CD4-positive, alpha-beta T cell treated with Interferon alpha-2 for 1 hour (primary cell): ENCODE results near the gene PRKD1.
"Not testable (repeated sequence)": the region's sequence is repeated elsewhere in the genome, so short reads cannot be mapped to it uniquely, and the experiment has no call there.

ENCODE experiments used
- DNase-seq, 2 donors: peaks; one replicate each; pipeline ENCODE4 v3.0.0-alpha.2; 2020 to 2022

Gene PRKD1

GRCh38 chr14:29789475-29789874 lies 138.2 kb downstream of the PRKD1 start:
- DNase-seq: no peak

DNA sequence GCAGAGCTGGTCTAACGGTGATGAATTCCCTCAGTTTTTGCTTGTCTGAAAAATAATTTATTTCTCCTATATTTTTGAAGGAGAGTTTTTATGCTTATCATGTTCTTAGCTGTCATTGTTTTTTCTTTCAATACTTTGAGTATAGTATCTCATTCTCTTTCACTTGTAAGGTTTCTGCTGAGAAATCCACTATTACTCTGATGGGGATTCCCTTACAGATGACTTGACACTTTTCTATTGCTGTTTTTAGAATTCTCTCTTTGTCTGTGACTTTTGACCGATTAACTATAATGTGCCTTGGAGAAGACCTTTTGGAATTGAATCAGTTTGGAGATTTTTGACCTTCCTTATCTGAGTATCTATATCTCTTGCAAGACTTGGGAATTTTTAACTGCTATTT lies 139.6 kb downstream of the PRKD1 start:
- no peak for DNase-seq

DNA sequence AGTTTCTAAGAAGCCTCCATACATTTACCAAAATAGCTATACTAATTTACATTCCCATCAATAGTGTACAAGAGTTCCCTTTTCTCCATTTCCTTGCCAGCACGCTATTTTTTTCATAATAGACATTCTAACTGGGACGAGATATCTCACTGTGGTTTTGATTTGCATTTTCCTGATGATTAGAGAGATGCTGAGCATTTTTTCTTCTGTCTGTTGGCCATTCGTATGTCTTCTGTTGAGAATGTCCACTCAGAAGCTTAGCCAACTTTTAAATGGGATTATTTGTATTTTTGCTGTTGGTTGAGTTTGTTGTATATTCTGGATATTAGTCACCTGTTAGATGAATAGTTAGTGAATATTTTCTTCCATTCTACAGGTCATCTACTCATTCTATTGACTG lies 144.1 kb downstream of the PRKD1 start:
- no peak for DNase-seq

GRCh38 chr14:29782041-29782440 lies 145.6 kb downstream of the PRKD1 start:
- DNase-seq: no peak

- DNase-seq: not testable (repeated sequence)
Measured at GRCh38 chr14:29777142-29777541, 150.5 kb downstream of the PRKD1 start.

GRCh38 chr14:29773990-29774389 lies 153.7 kb downstream of the PRKD1 start:
- DNase-seq: no peak

GRCh38 chr14:29763342-29763858 lies 164.2 kb downstream of the PRKD1 start:
- no peak for DNase-seq

GRCh38 chr14:29759521-29760340 lies 167.9 kb downstream of the PRKD1 start:
- DNase-seq: no peak

- DNase-seq: no peak
Measured at GRCh38 chr14:29757711-29758233, 169.9 kb downstream of the PRKD1 start.

GRCh38 chr14:29757188-29757680 lies 170.4 kb downstream of the PRKD1 start:
- DNase-seq: no peak

DNA sequence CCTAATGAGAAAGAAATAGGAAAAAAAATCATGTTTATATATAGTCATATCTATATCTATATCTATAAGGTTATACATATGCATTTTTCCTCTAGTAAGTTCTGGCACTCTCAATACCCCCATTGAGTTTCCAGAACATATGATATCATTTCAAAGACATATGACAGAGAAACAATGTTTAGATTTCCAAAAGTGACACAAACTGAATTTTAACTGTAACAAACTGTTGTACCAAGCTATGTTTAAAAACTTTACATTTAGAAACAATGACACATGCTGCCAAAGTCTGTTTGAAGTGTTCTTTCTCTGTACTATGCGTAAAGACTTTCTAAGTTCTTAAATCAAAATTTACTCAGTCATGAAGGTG lies 171.6 kb downstream of the PRKD1 start:
- DNase-seq: no peak

DNA sequence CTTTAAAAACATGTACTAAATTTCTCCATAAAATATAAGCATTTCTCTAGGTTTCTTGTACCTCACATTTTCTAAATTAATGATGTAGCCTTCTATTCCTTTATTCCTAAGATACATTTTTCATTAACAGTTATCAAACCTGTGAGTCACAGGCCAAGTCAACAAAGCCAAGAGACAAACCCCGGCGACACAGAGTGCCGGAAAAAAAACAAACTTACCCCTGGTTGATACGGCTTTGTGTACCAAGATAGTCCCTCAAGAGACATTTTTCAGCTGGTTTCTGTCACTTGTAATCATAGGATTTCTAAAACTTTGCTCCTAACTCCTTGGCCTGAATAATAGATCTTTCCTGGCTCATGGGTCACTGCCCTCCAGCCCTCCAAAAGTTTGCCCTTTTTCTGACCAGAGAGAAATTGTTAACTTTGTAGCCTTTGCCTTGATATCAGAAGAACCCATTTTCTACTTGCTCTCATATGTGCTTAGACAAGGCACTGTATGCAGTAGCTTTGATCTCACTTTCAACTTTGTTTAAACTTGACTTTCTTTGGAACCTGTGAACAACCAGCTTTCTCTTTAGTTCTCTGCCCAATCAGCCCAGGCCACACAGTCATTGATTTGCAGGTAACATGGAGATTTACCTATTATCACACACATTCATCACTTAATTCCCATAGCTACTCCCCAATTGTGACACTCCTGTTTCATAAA lies 172.2 kb downstream of the PRKD1 start:
- DNase-seq: no peak

GRCh38 chr14:29754134-29754533 lies 173.5 kb downstream of the PRKD1 start:
- no peak for DNase-seq

DNA sequence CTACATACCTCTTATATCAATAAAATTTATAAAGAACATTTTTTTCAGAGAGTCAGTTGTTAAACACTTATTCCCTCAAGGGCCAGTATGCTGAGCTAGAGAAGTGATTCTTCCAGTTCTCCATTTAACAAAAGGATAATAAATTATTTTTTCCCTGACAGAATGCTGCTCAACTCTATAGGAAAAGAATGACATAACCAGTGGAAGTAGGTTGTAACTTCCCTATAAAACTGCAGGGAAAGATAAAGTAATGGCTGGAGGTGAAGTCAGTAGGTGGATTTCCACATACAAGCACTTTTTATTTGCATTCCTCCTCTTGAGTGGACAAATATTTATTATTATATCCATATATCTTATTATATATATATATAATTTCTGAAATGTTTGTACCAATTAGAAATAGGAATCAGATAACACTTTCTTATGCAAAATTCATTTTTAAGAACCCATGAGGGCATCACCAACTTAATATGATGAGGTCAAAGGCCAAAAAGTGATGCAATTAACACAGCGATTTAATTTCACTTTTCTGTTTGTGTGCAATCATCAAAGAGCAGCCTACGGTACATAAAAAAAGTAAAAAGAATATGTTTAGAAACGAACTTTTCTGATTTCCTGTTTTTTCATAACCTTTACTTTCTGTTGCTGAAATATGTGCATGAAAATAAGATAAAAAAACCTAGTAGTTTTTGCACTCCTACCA lies 175.3 kb downstream of the PRKD1 start:
- no peak for DNase-seq

- no peak for DNase-seq
Measured at GRCh38 chr14:29749829-29750228, 177.8 kb downstream of the PRKD1 start.

DNA sequence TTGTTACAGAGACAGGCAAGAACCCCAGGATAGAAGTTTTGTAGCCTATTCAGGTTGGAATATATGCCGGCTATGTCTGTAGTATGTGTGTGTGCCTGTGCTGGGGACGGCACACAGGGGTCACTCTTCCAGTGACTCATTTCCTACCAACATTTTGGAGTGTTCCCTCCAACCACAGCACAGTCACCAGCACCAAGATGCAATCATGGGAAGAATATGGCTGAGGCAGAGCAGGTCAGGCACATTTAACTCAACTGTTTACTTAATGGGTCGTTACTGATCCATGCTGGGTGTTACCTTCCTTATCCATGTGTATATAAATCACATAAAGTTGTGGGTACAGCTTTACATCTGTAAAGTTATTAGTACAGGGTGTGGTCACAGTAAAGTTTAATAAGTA lies 178.3 kb downstream of the PRKD1 start:
- no peak for DNase-seq

DNA sequence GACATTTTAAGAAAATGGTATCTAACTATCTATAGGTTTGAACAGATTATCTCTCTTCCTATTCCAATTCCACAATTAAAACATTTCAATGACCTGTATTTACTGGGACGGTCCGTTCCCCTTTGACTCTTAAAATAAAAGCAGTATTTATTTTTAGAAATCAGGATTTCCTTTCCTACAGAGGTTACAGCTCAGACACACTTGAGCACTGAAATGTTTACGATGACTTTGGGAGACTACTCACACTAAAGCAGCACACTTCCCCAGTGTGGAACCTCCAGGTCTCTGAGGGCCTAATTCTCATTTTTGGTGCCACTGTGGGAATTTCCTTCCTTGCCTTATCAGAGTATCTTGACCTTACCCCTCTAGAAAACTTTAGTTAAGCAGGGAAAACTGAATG lies 181.8 kb downstream of the PRKD1 start:
- no peak for DNase-seq

DNA sequence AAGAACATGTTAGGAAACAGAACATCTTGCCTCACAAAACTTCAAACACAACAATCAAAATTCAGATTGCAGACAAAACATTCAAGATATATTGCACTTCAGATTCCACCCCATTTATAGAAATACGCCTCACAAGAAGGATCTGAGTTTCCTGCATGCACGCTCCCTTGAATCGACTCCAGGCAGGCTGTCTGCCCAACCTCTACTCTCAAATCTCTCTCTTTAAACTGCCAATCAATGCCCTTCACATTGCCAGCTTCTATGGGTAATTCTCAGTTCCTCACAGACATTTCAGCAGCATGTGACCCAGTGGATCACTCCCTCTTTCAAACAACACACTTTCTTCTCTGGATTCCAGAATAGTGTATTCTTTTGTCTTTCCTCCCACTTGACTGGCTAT lies 184.1 kb downstream of the PRKD1 start:
- DNase-seq: no peak

GRCh38 chr14:29741909-29742401 lies 185.7 kb downstream of the PRKD1 start:
- no peak for DNase-seq

DNA sequence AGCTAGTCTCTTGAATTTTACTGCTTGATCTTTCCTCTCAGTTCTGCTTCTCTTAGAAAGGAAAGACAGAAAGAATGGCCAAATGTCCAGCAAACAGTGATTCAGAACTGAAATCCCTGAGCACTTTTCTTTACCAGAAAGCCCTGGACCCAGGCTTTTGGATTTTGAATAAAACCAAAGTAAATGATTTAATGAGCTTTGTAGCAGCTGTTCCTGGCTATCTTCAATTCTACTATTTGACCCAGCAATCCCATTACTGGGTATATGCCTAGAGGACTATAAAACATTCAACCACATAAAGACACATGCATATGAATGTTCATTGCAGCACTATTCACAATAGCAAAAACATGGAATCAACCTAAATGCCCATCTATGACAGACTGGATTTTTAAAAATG lies 187.2 kb downstream of the PRKD1 start:
- DNase-seq: no peak

DNA sequence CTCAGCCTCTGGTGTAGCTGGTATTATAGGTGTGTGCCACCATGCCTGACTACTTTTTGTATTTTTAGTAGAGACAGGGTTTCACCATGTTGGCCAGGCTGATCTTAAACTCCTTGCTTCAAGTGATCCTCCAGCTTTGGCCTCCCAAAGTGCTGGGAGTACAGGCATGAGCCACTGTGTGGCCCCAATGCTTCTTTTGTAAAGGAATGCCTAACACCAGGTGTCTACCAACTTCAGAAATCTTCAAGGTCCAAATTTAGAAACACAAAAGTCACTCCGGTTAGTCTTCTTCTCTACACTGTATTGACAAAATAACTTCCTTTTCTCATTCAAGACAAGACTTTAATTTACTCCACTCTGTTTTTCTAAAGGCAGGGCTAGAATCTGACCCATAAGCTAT lies 188.7 kb downstream of the PRKD1 start:
- no peak for DNase-seq

DNA sequence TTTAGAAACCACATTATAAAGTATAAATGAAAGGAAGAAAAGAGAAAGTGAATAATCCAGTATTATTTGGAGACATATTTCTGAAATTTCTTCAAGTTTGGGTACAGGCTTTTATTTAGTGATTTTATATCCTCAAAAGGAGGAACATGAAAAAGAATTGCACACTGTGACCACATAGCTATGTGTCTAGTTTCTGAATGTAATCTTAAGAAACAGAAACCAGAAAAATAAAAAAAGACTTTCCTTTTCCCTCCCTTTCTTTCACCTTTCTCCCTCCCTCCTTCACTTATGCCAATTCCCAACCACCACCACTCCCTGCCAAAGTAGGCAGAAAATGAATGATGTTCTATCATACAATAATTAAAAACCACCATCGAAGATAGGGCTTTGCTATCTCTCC lies 189.6 kb downstream of the PRKD1 start:
- DNase-seq: no peak

DNA sequence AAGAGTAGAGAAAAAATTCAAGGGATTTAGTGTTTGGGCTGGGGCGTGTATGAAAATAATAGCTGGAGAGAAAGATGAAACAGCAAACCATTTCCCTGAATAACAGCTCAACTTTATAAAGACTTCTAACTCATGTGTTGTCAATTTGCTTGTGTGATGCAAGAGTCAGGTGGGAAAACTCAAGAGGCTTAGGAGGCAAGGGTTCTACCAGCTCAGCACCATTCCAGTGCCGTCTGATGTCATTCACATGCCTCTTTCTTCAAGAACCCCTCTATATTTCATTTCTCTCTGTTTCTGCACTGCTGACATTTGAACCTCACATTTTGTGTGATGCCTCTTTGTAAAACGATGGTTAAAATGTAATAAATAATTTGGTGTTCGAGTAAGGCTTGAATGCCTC lies 192.2 kb downstream of the PRKD1 start:
- DNase-seq: no peak
